HG02943 (cell line): ENCODE results near the gene ASAP2.

ENCODE experiments used
- ATAC-seq: cut with Tn5 transposase; IDR thresholded peaks from one replicate; pipeline ENCODE4 v1.9.1; 2021; ENCODE audit warnings: mild to moderate bottlenecking, low read depth, moderate library complexity; ENCODE audit not compliant: unreplicated experiment

The ASAP2 gene

DNA sequence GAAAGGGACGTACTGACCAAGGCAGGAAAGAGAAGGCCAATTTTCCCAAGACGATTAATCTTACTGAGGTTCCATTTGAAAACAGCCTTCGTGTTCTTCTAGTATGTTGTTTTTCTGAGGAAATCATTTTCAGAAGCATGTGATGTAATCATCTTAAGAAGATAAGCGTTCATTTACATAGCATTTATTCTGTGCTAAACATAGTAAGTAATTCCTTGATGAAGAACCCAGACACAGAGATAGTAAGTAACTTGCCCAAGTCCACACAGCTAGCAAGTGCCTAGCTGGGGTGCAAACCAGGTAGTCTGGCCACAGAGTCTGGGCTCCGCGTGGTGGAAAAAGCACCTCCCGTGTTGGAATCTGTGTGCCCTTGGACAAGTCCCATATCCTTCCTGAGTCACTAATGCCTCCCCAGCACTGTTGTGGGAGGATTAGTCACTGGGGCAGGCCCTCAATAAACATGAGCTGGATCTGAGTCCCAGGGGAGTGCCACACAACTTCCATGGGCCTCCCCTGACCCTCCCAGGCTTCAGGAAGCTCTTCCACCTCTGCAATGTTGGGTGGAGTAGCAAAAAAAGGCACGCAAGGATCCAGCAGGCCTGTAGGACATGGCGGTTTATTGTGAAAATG is 26.9 kb upstream of the ASAP2 start:
- ATAC-seq, result no peak

DNA sequence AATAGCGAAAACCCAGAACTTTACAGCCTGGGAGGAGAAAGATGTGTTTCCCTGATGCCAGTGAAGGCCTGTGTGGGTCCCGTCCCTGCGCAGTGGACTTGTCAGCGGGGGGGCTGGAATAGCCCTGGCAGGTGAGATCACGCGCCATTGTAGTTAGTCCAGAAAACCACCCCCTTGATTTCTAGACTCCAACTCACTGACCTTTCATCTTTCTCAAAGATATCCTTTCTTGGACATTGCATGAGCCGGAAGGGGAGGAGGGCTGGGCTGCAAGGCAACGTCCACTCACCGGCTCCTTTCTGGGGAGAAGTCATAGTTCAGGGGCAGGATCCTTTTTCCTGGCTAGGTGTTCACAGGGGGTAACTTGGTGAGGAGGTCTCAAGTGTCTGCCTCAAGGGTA is 22.3 kb upstream of the ASAP2 start:
- ATAC-seq, result no peak

DNA sequence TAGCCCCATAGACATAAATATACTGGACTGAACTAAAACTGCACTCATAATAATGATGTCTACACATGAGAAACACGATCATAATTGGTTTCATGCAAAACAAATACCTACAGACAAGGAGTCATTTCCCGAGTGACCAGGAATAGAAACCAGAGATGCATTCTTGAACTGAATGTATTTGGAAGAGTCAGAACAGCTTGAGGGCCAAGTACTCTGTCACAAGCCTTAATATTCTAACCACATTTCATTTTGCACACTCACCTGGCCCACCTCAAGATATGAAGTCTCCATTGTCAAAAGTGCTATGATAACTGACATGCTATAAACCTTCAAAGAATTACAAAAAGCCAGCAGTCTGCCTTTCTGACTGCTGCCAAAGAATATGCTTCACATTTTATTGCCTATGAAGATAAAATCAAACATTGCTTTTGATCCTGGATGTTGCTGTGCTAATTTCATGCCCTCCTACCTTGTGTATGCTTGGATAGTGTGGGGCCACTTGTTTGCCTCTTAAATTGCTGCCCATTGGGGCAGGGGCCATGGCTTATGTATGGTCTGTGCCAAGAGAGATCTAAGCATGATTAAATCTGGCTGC is 18.9 kb upstream of the ASAP2 start:
- ATAC-seq, result no peak

GRCh38 chr2:9188823-9189222 is 17.8 kb upstream of the ASAP2 start:
- ATAC-seq, result no peak

- ATAC-seq, result no peak
These were observed 16.7 kb upstream of the ASAP2 start for GRCh38 chr2:9189901-9190300.

DNA sequence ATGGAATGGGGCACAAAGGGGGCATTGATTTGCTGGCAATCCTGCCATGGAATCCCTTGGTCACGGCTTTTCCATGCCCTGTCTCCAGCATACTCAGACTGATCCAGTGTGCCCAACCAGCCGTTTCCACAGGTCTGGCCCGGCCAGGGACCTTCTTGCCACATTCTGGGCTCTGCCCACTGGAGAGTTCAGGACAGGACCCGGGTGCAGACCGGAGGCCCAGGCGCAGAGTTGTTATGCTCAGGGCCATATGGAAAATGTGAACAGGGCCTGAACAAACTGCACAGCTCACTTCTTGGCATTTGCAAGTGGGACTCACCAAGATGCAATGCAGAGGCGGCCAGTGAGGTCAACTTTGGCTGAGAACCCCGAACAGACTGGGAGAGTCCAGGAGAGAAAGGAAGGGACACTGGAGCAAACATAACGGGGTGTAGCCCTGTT is 15.6 kb upstream of the ASAP2 start:
- no peak for ATAC-seq

GRCh38 chr2:9192712-9193111 is 13.9 kb upstream of the ASAP2 start:
- ATAC-seq, result no peak

DNA sequence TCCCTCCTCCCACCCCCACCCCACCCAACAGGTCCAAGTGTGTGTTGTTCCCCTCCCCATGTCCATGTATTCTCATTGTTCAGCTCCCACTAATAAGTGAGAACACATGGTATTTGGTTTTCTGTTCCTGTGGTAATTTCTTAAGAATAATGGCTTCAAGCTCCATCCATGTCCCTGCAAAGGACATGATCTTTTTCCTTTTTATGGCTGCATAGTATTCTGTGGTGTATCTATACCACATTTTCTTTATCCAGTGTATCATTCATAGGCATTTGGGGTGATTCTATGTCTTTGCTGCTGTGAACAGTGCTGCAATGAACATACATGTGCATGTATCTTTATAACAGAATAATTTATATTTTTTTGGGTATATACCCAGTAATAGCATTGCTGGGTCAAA is 12.3 kb upstream of the ASAP2 start:
- ATAC-seq, result no peak

DNA sequence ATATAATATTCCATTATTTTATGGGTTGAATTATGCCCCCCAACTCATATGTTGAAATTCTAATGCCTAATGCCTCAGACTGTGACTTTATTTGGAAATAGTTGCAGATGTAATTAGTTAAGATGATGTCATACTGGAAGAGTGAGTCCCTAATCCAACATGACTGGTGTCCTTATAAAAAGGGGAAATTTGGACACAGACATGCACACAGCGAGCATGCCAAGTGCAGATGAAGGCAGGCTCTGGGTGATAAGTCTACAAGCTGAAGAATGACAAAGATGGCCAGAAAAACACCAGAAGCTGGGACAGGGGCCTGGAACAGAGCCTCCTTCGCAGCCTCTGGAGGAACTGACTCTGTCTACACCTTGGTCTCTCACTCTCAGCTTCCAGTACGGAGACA is 10.0 kb upstream of the ASAP2 start:
- no peak for ATAC-seq

DNA sequence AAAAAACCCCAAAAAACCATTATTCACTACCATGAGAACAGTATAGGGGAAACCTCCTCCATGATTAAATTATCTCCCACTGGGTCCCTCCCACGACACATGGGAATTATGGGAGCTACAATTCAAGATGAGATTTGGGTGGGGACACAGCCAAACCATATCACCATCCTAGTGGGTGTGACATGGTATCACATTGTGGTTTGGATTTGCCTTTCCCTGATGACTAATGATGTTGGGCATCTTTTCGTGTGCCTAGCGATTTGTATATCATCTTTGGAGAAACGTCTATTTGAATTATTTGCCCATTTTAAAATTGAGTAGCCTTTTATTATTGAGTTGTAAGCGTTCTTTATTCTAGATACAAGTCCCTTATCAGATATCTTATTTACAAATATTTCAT is 8.7 kb upstream of the ASAP2 start:
- no peak for ATAC-seq

- no peak for ATAC-seq
These were observed 6.6 kb upstream of the ASAP2 start for GRCh38 chr2:9199716-9200632.

- ATAC-seq, result no peak
These were observed 6.0 kb upstream of the ASAP2 start for GRCh38 chr2:9200633-9201015.

DNA sequence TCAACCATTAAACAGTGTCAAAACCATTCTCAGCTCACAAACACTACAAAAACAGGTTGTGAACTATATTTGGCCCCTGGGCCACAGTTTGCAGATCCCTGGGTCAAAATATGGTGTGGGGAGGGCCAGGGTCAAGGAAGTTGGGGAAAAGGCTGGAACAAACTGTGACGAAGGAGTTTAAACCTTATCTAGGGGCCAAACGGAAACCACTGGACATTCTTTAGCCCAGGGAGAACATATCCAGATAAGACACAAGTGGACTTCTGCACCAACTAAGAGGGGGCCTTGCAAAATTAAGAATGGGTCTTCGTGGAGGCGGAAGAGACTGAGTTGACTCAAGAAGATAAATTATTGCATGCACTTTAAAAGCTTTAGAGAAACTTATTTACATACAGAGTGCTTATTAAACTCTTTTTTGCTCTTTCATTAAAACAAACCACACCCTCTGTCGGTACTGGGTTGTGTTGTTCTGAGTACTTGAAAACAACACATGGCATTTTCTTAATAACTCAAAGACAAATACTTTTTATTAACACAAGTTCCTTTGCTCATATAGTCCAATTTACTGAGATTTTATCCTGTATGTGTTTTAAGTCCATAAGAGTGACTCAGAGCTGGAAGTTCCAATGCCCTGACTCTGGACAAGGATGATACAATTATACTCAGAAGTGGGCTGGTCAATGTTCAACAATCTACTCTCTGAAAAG is 5.3 kb upstream of the ASAP2 start:
- ATAC-seq, result no peak

DNA sequence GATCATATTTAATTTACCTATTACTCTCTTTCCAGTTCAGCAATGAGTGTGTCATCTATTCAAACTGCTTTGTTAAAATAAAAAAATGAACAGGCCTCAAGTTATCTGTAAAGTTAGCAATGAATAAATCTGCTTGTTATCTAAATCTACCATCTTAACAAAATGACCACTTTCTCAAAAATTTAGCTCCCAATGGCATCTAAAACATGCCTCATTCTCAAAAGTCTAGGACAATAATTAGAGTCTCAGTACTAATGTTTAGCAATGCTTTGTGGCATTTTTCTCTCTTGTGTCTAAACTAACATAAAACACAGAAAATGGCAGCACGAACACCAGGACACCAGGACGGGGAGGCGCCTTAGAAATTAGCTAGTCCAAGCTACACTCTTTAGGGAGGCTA is 3.6 kb upstream of the ASAP2 start:
- no peak for ATAC-seq

DNA sequence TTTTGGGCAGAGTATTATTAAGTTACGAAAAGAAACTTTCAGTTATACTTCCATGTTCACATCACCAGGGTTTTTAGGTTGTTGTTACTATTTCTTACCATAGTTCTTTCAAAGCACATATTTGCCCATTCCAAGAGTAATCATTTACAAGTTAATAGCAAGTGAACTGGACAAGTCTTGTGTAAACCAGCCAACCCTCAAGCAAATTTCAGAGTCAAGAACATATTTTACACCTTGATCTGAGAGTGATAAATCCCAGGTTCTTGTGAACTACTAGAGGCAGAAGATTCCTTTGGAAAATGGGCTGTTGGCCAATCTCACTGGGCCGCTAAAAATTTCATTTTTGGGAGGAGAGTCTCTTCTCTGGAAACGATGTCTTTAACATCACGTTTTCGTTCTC is 2.7 kb upstream of the ASAP2 start:
- ATAC-seq, result no peak

DNA sequence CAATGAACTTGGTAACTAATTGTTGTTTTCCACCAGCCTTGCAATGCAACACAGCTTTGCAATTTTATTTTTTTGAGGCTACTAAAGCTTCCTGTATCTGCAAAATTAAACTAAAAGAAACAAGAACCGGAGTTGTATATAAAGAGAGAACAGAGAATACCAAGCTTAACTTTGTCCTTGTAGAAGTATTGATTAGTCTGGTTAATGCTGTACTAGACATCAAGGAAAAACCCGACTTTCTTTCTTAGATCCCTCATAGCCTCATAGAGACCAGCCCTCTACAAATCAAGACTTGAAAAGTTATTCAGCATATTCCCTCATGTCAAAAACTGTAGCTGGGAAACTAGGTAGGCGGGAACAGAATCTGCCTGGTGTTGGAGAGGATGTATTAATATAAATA is 1.7 kb upstream of the ASAP2 start:
- no peak for ATAC-seq

DNA sequence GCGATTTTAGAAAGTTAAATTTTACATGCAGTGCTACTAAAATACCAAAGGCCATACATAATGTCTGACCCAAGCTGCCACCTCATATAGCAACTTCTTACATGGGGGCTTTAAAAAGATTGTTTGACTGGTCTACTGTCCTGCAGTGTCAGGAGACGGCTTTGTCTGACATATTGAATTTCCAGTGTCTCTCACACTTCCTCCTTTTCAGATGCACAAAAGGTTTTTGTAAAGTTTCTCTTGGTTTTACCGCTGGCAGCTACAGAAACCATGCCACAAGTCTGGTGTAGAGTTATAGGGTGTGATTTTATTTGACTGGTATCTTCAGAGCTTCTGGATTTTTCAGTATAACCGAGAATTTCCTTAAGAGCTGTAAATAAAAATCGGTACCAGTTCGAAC is 1.1 kb upstream of the ASAP2 start:
- no peak for ATAC-seq

DNA sequence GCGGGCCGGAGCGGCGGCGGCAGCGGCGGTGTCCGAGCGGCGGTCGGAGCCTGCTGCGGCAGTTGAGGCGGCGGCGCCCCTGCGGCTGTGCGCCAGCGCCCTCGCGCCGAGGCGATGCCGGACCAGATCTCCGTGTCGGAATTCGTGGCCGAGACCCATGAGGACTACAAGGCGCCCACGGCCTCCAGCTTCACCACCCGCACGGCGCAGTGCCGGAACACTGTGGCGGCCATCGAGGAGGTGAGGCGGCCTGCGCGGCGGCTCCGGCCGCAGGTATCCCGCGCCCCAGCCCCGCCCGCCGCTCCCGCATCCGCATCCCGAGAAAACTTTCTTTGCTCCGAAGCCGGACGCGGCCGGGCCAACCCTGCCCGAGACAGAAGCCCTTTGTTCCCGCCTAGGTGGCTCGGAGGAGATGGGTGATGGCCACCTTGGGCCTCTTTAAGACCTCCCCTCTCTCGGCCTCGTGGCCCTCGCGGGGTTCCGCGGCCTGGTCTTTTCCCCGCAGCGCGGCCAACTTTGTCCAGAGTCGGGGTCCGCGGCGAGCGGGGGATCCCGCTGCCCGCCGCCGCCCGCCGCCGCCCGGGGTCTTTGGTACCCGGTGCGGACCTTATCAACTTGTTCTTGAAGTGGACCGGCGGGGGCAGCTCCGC is 504 bp downstream of the ASAP2 start:
- ATAC-seq, result no peak

DNA sequence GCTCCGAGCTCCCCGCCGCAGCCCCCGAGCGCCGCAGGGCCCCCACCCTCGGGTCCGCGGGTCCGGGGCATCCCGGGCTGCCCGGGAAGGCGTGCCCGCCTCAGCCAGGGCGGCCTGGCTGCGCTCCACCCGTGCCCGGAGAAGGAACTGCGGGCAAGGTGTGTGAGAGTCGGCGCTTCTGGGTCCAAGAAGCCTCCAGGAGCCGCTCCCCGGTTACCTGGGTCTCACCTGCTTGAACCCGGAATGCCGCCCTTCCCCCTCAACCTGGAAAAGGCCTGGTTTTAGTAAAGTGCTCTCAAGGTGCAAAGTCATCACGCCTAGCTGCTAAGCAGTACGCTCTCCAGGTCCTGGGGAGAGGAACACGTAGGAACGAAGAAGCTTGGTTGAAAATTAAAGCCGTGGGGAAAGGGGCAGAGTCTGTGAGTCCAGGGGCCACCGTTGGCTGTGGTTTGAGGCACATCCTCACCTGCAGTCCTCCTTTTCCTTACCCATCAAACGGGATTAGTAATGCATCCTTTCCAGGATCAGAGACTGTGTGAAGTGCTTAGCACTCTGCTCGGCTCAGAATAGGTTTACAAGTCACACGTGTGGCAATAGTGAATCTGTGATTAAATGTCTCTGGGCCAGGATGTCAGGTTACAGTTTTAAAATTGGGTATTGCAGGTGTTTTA is 1.2 kb downstream of the ASAP2 start:
- no peak for ATAC-seq

DNA sequence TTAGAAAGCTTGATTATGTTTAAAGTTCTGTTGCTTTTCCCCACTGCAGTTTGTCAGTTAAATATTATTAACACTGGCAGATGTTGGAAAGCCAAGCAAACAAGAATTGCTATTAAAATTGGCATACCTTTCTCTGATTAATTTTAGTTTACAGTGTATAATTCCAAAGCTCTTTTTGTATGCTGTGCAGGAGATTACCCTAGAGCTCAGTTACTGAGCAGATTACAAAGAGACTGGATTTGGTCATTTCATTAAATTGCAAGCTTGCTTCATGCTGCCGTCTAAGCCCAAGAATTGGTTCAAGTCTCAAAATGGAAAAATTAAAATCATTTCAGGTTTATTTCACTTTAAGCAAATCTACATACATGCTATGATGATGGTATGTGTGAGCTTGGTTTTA is 2.3 kb downstream of the ASAP2 start:
- ATAC-seq, result no peak
